ENCODE data around the gene MAN2C1.

DNA sequence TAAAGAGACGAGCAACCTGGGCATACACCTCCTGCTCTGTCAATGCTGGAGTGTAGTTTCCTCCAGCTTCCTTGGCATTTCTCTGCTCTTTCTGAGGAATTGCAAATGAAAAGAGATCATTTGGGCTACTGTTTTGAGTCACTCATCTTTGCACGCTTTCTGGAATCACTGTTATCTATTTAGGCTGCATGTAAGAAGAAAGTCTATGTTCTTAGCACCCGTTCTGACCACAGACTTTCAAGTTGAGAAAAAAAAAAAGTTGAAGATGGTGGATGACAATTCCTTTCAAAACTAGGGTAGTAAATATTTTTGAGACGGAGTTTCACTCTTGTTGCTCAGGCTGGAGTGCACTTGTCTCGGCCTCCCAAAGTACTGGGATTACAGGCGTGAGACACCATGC, 41.8 kb upstream of the MAN2C1 start:
- no peak for TF ChIP-seq EZH2 (IDR thresholded peaks at IDR 0.05; ENCODE audit: insufficient read depth, poor library complexity, severe bottlenecking)
- no peak for TF ChIP-seq EZH2phosphoT487 (IDR thresholded peaks at IDR 0.05; ENCODE audit: insufficient read depth, low read depth)

Data from GM23248 (cell line).